ENCODE results near the gene CASK.

Gene CASK

DNA sequence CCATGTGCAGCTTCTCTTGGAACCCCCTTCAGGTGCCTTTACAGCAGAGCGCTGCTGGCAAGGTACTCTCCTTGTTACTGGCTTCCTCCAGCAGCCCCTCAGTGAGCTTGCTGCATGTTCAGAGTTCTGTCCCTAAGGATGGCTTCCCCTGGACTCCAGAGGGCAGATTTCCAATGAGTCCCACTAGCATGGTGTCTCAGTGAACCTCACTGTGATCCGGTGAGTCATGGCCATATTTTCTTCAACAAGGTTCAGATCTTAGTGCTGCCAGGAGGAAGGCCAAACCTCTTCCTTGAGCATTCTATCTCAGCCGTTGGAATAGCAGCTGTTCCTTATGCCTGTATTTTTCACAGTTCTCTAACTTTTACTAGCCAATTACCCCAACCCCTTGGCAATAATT lies 98.8 kb downstream of the CASK start:
- no peak for DNase-seq

DNA sequence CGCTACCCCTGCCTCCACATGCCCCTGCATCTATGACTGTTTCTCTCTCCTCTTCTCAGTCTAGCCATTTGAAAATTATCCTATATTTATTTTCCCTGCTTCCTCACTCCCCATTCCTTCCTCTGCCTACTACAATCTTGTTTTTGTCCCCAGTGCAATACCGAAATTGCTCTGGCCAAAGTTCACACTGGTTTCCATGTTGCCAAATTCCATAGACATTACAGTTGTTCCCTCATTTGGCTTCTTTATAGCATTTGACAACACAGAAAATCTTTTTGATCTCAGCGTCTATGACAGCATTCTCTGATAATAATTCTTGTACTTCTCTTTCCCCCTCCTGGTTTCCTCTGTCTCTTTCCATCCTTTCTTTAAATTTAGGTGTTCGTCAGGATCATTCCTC lies 100.0 kb downstream of the CASK start:
- DNase-seq: no peak

DNA sequence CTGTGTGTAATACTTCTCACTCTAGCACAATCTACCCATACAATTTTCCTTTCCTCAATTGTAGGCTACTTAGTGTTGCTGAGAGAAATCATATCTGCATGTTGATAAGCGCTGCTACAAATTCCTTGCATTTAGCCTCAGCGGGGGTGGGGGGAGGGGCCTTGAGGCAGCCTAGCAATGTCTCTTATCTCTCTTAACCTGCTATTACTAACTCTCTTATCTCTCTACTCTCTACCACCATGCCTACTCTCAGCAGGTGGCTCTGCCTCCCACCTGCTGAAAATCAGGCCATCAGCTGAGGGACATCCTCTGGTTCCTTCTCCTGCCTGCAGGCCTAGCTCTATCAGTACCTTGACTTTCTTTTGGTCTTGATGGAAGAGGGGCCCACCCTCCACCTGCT lies 100.5 kb downstream of the CASK start:
- DNase-seq: no peak

DNA sequence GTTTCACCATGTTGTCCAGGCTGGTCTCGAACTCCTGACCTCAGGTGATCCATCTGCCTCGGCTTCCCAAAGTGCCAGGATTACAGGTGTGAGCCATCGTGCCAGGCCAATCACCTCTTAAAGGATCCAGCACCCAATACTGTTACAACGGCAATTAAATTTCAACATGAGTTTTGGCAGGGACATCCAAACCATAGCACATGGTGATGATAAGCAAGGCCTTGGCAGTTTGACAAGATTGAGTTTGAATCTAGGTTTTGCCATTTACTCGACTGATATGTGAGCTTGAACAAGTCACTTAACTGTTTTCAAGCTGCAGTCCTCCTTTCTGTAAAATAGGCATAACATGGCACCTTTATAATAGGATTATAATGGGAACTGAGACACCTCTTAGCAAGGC lies 115.3 kb downstream of the CASK start:
- no peak for DNase-seq

DNA sequence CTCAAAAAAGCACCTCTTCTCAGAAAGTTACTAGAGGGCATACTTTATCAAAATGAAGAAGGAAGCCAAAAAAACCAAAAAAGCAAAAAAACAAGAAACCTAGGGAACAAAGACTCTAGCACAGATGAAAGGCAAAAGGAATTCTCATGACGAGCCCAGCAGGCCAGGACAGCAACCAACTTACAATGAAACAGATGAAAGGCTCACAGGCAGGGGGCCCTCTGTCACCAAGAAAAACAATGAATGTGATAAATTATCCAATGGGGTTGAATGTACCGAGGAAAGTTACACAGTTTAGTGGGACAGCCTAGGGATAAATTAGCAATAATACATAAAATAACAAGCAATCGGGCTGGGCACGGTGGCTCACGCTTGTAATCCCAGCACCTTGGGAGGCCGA lies 120.4 kb downstream of the CASK start:
- no peak for DNase-seq

DNA sequence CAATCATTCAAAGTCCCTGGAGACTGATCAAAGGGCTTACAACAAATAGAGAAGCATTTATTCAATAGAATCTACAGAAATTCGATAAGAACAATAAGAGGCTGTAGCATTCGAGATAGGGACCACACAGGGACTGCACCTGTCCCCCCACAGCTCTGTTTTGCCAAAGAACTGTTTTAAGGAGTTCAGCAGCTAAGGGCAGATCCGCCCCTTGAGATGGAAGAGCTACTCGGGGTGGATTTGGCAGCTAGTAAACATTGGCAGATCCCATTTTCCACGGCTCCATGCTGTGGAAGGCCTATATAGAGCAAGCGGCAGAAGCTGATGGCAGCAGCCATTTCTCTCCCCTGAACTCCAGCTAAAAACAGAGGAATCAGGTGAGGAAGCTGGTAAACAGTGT lies 123.7 kb downstream of the CASK start:
- DNase-seq: no peak

DNA sequence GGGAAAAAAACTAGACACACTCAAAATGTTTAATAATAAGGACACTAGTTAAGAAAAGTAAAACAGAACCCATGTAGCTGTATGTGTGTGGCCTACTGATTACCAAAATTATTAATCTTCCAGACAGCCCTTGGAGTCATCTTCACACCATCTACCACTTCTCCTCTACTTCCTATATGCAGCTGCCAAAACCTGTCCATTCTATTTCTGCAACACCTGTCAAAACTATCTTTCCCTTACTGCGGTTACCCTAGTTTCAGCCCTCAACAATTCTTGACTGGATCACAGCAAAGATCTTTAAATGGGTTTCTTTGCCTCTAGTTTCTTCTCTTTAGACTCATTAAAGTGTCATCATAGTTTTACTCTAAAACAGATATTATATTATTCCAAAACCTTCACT lies 126.8 kb downstream of the CASK start:
- DNase-seq: no peak

DNA sequence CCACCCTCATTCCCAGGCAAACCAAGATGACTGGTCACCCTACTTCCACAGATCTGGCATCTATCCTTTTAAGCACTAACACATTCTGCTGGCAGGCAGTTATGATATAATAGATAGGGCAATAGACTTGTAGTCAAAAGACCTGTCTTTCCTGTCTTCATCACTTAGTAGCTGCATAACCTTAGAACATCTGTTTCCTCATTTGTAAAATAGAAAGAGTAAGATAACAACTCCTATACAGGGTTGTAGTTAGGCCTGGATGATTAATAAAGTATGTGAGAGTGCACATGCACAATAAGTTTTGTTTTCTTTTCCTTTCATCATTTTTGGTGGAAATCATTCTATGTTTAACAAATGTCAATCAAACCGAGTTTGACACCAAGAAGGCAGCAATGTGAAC lies 127.3 kb downstream of the CASK start:
- no peak for DNase-seq

DNA sequence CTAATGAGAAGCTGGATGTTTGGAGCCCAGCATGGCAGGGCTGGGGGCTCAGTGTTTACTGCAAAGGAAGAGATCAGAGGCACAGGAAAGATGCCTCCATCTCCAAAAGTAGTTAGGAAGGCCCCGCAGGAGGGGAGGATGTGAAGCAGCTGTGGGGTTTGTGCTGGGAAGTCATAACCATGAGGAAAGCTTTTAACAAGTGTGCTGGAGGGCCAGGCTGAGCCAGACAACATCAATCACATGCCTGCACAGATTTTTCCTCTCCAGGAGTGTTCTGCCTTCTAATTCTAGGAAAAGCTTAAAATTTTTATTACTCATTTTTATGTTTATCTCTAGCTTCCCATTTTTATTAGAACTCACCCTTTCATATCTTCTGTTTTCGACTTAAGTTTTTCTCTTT lies 134.0 kb downstream of the CASK start:
- DNase-seq: no peak

DNA sequence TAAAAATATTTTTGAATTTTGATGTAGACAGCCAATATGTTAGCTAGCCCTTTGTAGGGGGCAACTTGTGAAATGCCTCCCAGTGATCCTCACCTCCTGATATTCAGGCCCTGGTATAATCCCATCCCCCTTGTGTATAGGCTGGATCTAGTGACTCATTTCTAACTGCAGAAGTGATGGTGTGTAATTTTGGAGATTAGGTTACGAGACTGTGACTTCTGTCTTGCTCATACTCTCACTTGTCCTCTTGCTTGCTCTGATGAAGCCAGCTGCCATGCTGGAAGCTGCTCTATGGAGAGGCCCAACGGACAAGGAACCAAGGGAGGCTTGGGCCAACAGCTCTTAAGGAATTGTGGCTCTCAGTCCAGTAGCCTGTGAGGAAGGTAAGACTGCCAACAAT lies 137.7 kb downstream of the CASK start:
- no peak for DNase-seq

DNA sequence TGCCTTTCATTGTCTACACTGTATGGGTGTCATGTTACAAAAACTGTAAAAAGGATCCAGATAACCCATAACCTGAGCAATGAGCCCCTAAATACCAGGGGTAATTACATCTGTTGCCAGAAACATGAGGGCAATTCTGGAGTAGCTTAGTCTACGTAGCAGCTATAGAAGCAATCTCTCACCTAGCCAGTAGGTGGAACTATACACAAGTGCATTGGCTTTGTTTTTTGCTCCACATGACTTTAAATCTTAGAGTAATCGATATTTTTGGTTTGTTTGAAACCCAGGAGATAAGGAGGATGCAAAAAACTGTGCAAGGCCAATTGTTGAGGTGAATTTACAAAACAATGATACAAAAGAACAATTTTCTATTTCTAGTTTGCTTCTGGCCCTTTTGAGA lies 141.9 kb downstream of the CASK start:
- no peak for DNase-seq

DNA sequence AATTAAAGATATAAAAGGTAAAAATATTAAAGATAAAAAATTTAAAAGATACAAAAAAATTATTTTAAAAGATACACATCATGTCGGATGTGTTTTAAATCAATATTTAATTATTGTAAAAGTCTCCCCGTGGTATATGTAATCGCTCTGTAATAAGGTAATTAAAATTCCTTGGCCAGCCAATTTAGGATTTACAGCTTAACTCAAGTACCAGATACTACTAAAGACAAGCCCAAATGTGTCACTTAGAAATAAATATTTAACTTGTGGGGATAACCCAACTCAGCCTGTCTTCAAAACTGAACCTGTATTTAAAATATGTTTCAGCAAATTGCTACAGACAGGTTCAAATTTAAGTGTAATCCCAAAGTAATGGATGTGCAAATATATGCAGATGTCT lies 143.4 kb downstream of the CASK start:
- no peak for DNase-seq

DNA sequence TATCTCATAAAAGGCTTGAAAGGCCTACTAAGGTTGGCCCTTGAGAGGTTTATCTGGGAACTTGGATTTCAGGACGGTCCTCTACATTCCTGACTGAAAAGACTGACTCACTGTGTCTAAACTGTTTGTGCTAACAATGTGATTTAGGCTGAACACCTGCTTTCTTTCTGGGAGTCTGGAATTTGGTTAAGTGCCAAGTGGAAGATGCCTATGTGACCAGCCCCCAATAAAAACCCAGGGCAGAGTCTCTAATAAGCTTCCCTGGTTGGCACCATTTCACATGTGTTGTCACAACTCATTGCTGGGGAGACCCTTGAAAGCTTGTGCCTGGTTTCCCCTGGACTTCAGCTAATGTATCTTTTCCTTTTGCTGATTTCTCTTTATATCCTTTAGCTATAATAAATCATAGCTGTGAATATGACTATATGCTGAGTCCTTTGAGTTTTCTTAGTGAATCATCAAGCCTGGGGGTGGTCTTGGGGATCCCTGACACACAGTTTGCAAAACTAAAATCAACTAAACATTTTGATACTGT lies 144.3 kb downstream of the CASK start:
- peak; percentile 27 for DNase-seq

DNA sequence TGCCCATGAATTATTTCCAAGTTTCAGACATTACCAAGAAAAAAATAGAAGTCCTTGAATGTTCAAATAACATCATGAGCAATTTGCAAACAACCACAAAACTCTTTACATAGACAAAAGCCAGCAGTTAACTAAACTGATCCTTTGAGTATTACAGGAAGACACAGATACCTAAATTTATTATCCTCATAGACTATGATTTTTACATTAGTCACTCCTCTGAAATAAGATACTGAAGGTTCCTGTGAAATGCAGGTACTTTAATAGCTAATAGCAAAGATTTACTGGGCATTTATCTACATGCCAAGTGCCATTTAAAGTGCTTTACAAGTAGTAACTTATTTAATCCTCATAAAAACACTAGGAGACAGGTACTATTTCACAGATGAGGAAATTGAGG lies 161.7 kb downstream of the CASK start:
- DNase-seq: no peak

DNA sequence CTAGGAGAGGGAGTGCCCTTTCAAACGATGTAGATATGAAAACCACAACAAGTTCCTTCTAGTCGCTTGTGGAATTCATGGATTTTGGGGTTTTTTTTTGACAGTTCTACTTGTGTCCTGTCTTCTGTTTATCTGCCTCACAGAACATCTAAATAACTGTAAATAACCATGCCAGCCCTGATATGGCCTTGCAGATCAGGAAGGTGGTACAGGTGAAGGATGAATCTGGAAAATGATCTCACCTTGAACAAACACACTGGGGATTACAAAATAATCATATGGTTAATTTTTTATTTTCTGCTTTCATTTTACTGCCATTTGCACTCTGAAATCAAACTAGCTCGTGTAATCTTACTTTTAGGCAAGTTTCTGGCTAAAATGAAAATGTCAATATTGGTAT lies 162.2 kb downstream of the CASK start:
- DNase-seq: no peak

DNA sequence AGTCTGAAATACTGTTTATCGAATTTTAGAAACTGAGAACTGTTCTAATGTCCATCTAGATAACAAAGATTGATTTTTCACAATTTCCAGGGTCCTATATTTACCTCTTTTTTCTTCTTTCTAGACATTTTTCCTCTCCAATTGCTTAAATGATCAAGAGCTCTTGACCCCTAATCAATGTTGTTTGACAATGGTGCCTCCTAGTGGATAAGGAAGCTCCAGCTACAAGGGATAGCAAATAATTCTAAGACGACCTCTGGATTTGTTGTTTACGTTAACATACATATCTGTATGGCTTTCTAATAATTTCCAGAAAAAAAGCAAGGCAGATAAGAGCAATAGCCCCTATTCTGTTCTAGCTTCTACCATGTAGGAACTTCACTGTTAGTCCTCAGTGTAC lies 163.5 kb downstream of the CASK start:
- no peak for DNase-seq

DNA sequence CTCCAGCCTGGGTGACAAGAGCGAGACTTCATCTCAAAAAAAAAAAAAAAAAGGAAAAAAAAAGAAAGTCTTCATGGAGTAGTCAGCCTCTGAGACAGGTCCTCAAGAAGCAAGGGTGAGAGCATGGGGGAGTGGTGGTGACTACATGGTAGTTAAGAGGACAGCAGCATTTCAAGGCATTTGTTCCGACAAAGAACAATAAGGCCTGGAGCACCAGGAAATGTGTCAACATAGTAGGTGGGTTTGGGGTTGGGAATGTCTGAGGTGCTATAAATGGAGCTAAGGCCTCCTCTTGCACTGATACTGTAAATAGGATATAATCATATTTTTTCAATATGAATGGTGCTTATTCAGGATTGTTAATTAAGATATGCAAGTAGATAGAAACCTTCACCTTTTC lies 165.0 kb downstream of the CASK start:
- DNase-seq: no peak

DNA sequence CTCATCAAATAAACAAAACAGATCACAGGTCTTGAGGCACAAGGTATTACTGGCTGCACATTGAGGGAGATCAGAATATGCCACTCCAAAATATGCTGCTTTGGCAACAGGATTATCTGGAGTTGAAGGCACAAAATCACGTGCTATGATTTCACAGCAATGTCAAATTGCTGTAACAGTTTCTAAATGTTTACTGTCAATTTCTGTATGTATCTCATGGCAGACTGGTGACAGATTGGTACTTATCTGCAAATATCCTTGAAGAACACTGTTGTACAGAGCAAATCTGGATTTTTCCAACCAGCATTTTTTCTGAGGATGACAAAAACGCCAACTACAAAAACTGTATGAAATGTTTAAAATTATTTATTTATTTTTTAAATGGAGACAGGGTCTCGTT lies 172.6 kb downstream of the CASK start:
- DNase-seq: no peak

DNA sequence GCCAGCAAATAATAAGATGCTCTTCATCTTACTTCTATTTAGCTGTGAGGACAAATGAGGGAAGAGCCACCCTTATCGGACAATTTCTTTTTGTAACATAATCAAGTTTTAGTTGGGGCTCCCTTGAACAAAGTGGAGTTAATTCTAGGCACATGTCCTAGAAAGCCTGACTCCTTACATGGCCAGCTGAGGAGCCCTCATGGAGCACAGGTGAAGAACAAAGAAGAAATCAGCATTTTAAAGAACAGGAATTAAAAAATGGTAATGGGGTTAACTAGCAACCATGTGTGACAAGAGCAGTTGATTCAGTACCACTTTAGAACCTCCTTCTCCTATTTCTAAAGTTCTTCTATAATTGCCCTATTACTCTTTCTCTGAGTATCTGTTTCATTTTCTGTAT lies 183.5 kb downstream of the CASK start:
- DNase-seq: no peak

DNA sequence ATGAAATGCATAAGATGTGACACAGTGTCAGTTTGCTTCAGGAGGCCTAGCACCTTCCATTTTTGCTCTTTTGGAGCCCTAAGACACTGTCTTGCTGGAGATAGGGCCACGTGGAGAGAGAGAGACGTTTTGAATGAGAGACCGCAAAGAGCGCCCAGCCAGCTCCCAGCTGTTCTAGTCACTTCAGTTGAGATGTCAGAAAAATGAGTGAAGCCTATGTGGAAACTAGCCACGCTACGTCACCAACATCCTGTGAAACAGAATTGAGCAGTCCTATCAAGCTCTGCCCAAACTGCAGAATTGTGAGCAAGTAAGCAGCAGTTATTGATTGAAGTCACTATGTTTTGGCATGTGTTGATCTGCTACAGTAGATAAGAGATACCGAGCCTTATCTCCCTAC lies 186.3 kb downstream of the CASK start:
- no peak for DNase-seq

DNA sequence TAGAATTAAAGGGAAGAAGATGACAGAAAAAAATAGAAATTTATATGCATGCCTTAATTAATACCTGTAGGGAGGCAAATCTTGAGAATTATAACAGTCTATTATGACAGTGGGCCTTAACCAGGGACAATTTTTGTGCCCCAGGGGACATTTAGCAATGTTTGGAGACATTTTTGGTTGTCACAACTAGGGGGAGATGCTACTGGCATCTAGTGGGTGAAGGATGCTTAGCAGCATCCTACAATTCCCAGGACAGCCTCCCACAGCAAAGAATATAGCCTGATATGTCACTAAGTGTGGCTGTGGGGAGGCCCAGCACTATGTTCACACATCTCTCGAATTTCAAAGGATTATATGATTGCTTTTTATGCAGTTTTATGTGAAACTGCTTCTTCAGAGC lies 188.8 kb downstream of the CASK start:
- DNase-seq: no peak

DNA sequence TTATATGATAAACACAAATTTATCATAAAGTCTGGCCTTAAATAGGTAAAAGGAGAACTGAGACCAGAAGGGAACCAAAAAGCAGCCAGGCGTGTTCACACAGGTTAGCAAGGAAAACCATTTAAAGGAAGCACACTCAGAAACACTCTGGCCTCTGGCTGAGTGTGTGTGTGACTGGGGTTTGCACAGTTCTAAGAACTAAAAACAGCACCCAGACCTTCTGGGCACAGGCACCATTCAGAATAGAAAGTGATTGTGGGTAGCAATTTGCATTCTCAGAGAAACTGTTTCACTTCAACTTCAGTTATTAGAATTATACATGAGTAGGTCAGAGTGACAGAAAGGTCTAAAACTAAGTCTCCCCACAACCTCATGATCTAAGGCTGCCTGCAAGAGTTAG lies 189.4 kb downstream of the CASK start:
- DNase-seq: no peak

DNA sequence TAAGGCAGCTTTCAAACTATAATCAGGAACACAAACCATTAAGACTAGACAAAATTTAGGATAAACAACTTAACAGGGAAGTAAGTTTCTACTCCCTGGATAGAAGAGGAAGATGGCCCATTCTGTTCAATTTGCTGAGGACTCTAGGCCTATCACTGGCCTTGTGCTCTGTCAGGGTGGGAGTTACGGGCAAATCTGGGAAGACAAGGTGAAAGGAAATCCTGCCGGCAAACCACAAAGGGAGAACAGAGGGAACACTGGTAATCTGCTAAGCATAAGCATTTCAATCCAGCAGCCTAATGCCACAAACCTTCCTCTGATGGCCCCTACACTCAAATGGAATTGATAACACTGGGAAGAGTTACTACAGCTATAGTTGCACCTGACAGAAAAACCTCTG lies 191.1 kb downstream of the CASK start:
- no peak for DNase-seq

DNA sequence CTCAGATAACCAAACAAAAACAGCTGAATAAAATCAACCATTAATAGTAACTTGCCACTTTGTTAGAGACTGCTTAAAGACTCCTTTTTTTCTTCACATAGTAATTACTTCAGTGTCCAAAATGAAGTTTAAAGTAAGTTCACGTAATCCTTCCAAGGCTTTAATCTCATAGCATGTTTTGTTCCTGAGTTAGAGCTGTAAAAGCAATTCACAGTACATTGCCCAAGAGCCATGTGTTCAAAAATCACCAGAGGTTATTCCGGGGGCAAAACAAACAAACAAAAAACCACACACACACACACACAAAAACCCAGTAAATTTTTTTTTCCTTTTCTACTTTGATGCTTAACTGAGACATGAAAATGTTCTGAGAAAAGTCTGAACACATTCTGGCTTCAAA lies 193.3 kb downstream of the CASK start:
- no peak for DNase-seq

DNA sequence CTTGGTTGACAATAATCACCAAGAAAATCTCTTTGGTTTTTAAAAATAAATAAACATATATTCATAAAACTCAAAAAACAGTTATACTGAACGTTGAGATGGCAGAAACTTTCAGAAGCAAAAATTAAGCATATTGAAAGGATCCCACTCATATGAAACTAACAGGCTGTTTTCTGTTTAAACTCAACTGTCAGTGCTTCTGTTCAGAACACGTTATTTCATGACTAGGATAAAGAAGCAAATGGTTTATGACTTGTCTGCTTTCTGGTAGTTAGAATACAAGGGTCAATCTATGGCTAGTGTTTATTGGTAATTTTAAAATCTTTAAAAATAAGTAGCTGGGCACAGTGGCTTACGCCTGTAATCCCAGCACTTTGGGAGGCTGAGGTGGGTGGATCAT lies 195.2 kb downstream of the CASK start:
- no peak for DNase-seq

DNA sequence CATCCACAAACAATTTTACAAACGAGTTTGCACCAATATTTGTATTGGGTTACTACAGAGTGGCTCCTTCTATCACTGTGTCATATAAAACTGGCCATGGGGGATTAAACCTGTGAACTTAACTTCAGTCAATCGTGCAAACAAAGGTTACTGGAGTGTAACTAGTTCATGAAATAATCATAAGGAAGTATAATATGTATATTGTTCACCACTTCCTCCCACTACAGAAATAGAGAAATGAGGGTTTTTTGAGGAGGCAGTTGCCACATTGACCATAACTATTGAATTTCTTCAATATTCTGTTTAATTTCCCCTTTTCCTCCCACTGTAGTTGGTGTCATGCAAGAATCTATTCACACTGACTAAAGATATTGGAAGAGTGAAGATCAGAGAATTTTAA lies 199.5 kb downstream of the CASK start, which contains the start of gene GPR82:
Gene GPR82, plus strand, starts transcription at position 356 of the 400 bp plus-strand sequence. CDS start 2,846 bp downstream, outside the sequence.
- DNase-seq: no peak
